H9 (cell line): ENCODE results near the gene CCL13. TPM values are rescaled to one million over a fixed set of nuclear protein-coding genes. Genes with fewer than 3 reads are reported as not detected.
A peak's percentile ranks its signal among the peaks of the same experiment; 100 is the strongest.

Source experiments
- DNase-seq: peaks from one replicate; pipeline ENCODE4 v3.0.0-alpha.2; 2017
- H2AFZ ChIP-seq: one replicate; pipeline ENCODE4 v1.6.1; 2013; ENCODE audit warnings: mild to moderate bottlenecking, low read length, control low read depth, moderate library complexity
- H2AK5ac ChIP-seq: 2 replicates; pipeline ENCODE4 v1.6.1; 2013; ENCODE audit warnings: low read length, control low read depth, mixed read lengths; ENCODE audit not compliant: insufficient read length
- H2BK120ac ChIP-seq: one replicate; pipeline ENCODE4 v1.6.1; 2013; ENCODE audit warnings: low read depth, mild to moderate bottlenecking, low read length, control low read depth, inconsistent platforms; ENCODE audit not compliant: poor library complexity, severe bottlenecking
- H2BK12ac ChIP-seq: 2 replicates; pipeline ENCODE4 v1.6.1; 2013; ENCODE audit warnings: low read length, control low read depth, mixed read lengths, low read depth; ENCODE audit not compliant: insufficient read length
- H2BK15ac ChIP-seq: 2 replicates; pipeline ENCODE4 v1.6.1; 2013; ENCODE audit warnings: low read depth, low read length, control low read depth
- H2BK20ac ChIP-seq: one replicate; pipeline ENCODE4 v1.6.1; 2013; ENCODE audit warnings: low read depth, mild to moderate bottlenecking, low read length, control low read depth, inconsistent platforms; ENCODE audit not compliant: poor library complexity, severe bottlenecking
- H2BK5ac ChIP-seq: 2 replicates; pipeline ENCODE4 v1.6.1; 2013; ENCODE audit warnings: low read length, control low read depth, mixed read lengths; ENCODE audit not compliant: insufficient read length
- H3K14ac ChIP-seq: 2 replicates; pipeline ENCODE4 v1.6.1; 2013; ENCODE audit warnings: low read length, control low read depth; ENCODE audit not compliant: insufficient read depth
- H3K18ac ChIP-seq: 2 replicates; pipeline ENCODE4 v1.6.1; 2013; ENCODE audit warnings: low read depth, mild to moderate bottlenecking, mixed read lengths, low read length, control low read depth; ENCODE audit not compliant: insufficient read length
- H3K23ac ChIP-seq: 2 replicates; pipeline ENCODE4 v1.6.1; 2013; ENCODE audit warnings: low read length, control low read depth, mixed read lengths, low read depth; ENCODE audit not compliant: insufficient read length
- H3K23me2 ChIP-seq: 2 replicates; pipeline ENCODE4 v1.6.1; 2013; ENCODE audit warnings: low read depth, mild to moderate bottlenecking, mixed read lengths, low read length, control low read depth; ENCODE audit not compliant: insufficient read length, poor library complexity, severe bottlenecking
- H3K27ac ChIP-seq: 2 replicates; pipeline ENCODE4 v1.5.1; 2013; ENCODE audit warnings: low read length, control low read depth, mixed read lengths, low read depth; ENCODE audit not compliant: insufficient read length
- H3K27me3 ChIP-seq: 2 replicates; pipeline ENCODE4 v1.6.1; 2013; ENCODE audit warnings: low read length, control low read depth, inconsistent platforms; ENCODE audit not compliant: insufficient read depth
- H3K4ac ChIP-seq: 2 replicates; pipeline ENCODE4 v1.6.1; 2013; ENCODE audit warnings: low read depth, mild to moderate bottlenecking, control low read depth, inconsistent platforms, low read length, moderate library complexity
- H3K4me1 ChIP-seq: 2 replicates; pipeline ENCODE4 v1.6.1; 2013; ENCODE audit warnings: low read length, control low read depth, inconsistent platforms; ENCODE audit not compliant: insufficient read depth
- H3K4me2 ChIP-seq: 2 replicates; pipeline ENCODE4 v1.6.1; 2013; ENCODE audit warnings: low read length, control low read depth, mixed read lengths; ENCODE audit not compliant: insufficient read length, insufficient read depth
- H3K56ac ChIP-seq: 2 replicates; pipeline ENCODE4 v1.6.1; 2013; ENCODE audit warnings: low read depth, mild to moderate bottlenecking, mixed read lengths, low read length, control low read depth; ENCODE audit not compliant: insufficient read length
- H3K79me1 ChIP-seq: 2 replicates; pipeline ENCODE4 v1.6.1; 2013; ENCODE audit warnings: low read depth, mild to moderate bottlenecking, moderate library complexity, low read length, control low read depth, inconsistent platforms; ENCODE audit not compliant: insufficient read depth, poor library complexity, severe bottlenecking
- H3K79me2 ChIP-seq: 2 replicates; pipeline ENCODE4 v1.6.1; 2013; ENCODE audit warnings: low read length, control low read depth, inconsistent platforms; ENCODE audit not compliant: insufficient read depth
- H3K9ac ChIP-seq: 2 replicates; pipeline ENCODE4 v1.6.1; 2013; ENCODE audit warnings: low read length, control low read depth, mixed read lengths; ENCODE audit not compliant: insufficient read length; ENCODE audit errors: extremely low read depth
- H3K9me3 ChIP-seq: one replicate; pipeline ENCODE4 v1.6.1; 2013; ENCODE audit warnings: low read depth, low read length, inconsistent platforms; ENCODE audit not compliant: control insufficient read depth
- H3T11ph ChIP-seq: one replicate; pipeline ENCODE4 v1.6.1; 2013; ENCODE audit warnings: mild to moderate bottlenecking, low read length, control low read depth, inconsistent platforms
- H4K20me1 ChIP-seq: one replicate; pipeline ENCODE4 v1.6.1; 2013; ENCODE audit not compliant: control insufficient read depth, insufficient read length, insufficient read depth
- H4K5ac ChIP-seq: 2 replicates; pipeline ENCODE4 v1.6.1; 2013; ENCODE audit warnings: low read depth, mild to moderate bottlenecking, mixed read lengths, low read length, control low read depth; ENCODE audit not compliant: insufficient read length
- H4K8ac ChIP-seq: replicated peaks from 2 replicates; pipeline ENCODE4 v1.6.1; 2013; ENCODE audit warnings: low read length, control low read depth, mixed read lengths, low read depth; ENCODE audit not compliant: insufficient read length
- H4K91ac ChIP-seq: 2 replicates; pipeline ENCODE4 v1.6.1; 2013; ENCODE audit warnings: low read depth, mild to moderate bottlenecking, moderate library complexity, mixed read lengths, low read length, control low read depth; ENCODE audit not compliant: insufficient read length
- H3K27ac Mint-ChIP-seq, 3 experiments: 2 replicates in 2 of 3; 3 replicates in 1 of 3; pipeline ENCODE4 v1.8.0; 2020 to 2021; ENCODE audit warnings: mixed read lengths in 3 of 3, mild to moderate bottlenecking in 1 of 3, moderate library complexity in 1 of 3
- H3K27me3 Mint-ChIP-seq: 2 replicates; pipeline ENCODE4 v1.8.0; 2021; ENCODE audit warnings: low read depth, mild to moderate bottlenecking, moderate library complexity, mixed read lengths
- H3K36me3 Mint-ChIP-seq, 3 experiments: 2 replicates in 2 of 3; 3 replicates in 1 of 3; pipeline ENCODE4 v1.8.0; 2020 to 2021; ENCODE audit warnings: low read depth in 3 of 3, mixed read lengths in 3 of 3; ENCODE audit not compliant: insufficient read depth in 1 of 3
- H3K4me1 Mint-ChIP-seq, 2 experiments: 2 replicates each; pipeline ENCODE4 v1.8.0; 2020; ENCODE audit warnings: mixed read lengths in 2 of 2
- H3K4me3 Mint-ChIP-seq, 2 experiments: 2 replicates in 1 of 2; 3 replicates in 1 of 2; pipeline ENCODE4 v1.8.0; 2020 to 2021; ENCODE audit warnings: mild to moderate bottlenecking in 2 of 2, mixed read lengths in 2 of 2, moderate library complexity in 1 of 2
- H3K9me3 Mint-ChIP-seq, 2 experiments: 2 replicates in 1 of 2; 3 replicates in 1 of 2; pipeline ENCODE4 v1.8.0; 2020; ENCODE audit warnings: mild to moderate bottlenecking in 2 of 2, mixed read lengths in 2 of 2, moderate library complexity in 1 of 2
- WGBS: extraction: QIAGEN DNeasy Blood & Tissue Kit; methylation state at CpG from one replicate; pipeline ENCODE4 v1.1.7; 2013; ENCODE audit warnings: missing lambda C conversion rate, low lambda C conversion rate, mixed read lengths; ENCODE audit not compliant: insufficient read length; ENCODE audit errors: extremely low coverage; 5-methylcytosine and 5-hydroxymethylcytosine counted together
- total RNA-seq: library from RNA; stranded (reverse); gene quantifications from 2 replicates; pipeline ENCODE4 v1.2.1, GENCODE V29; 2021
- TF ChIP-seq, protein P1 (sequence below): fragments of 200-600 bp; sonication (generic); conservative IDR thresholded peaks from 3 replicates; pipeline ENCODE4 v1.8.0; 2021; ENCODE audit warnings: antibody characterized with exemption, mild to moderate bottlenecking

The CCL13 gene
- total RNA-seq, 1 experiment from 2014 or later: not detected

DNA sequence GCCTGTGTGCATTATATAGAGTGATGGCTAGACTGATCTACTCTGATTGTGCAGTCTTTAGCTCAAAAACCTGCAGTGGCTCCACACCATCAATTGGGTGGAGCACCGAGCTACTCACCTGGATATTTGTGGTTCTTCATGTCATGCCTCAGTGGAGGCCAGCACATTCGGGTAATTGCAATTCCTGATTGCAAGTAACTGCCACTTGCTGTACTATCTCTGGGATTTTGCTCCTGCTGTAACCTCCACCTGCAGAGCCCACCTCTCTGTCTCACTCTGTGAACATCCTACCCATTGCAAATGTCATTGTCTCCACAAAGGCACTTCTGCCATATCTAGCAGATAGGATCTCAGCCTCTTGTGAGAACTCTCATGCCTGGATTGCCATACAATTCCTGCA, 8.5 kb downstream of the CCL13 start:
- peaks cover 6 to 15% of the 10 kb centered on the region in 2 experiments; a peak in 3 of 4 replicates for H3K4me1 Mint-ChIP-seq
- H4K20me1 ChIP-seq: no peaks in the 10 kb centered on the region
- H2BK5ac ChIP-seq: no peak overlapping the region
- H3K4me1 ChIP-seq: no peaks in the 10 kb centered on the region
- WGBS: no CpG with 5 or more reads among the region's 2 CpGs
- H3K27me3 Mint-ChIP-seq: peaks cover 21% of the 10 kb centered on the region
- no peak overlapping the region for H3K4me3 Mint-ChIP-seq
- no peak overlapping the region for H2BK15ac ChIP-seq
- no peaks in the 10 kb centered on the region for H3K27me3 ChIP-seq
- no peak overlapping the region for H3K14ac ChIP-seq
- H2BK20ac ChIP-seq: no peak overlapping the region
- H3K4me2 ChIP-seq: no peak overlapping the region
- H2BK120ac ChIP-seq: no peak overlapping the region
- H3K79me2 ChIP-seq: no peaks in the 10 kb centered on the region
- no peak overlapping the region for H3K18ac ChIP-seq
- TF ChIP-seq, protein P1, sequence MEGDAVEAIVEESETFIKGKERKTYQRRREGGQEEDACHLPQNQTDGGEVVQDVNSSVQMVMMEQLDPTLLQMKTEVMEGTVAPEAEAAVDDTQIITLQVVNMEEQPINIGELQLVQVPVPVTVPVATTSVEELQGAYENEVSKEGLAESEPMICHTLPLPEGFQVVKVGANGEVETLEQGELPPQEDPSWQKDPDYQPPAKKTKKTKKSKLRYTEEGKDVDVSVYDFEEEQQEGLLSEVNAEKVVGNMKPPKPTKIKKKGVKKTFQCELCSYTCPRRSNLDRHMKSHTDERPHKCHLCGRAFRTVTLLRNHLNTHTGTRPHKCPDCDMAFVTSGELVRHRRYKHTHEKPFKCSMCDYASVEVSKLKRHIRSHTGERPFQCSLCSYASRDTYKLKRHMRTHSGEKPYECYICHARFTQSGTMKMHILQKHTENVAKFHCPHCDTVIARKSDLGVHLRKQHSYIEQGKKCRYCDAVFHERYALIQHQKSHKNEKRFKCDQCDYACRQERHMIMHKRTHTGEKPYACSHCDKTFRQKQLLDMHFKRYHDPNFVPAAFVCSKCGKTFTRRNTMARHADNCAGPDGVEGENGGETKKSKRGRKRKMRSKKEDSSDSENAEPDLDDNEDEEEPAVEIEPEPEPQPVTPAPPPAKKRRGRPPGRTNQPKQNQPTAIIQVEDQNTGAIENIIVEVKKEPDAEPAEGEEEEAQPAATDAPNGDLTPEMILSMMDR: no peak
- no peak overlapping the region for H2AFZ ChIP-seq
- H3K79me1 ChIP-seq: no peaks in the 10 kb centered on the region
- no peak overlapping the region for H3K27ac ChIP-seq
- peak; percentile 13 for DNase-seq
- no peak overlapping the region for H4K91ac ChIP-seq
- H3K27ac Mint-ChIP-seq: no peak overlapping the region
- no peak overlapping the region for H3K23ac ChIP-seq
- no peaks in the 10 kb centered on the region for H3K23me2 ChIP-seq
- no peak overlapping the region for H3K9ac ChIP-seq
- no peak overlapping the region for H2BK12ac ChIP-seq
- H3K4ac ChIP-seq: no peak overlapping the region
- H3K56ac ChIP-seq: no peak overlapping the region
- no peak overlapping the region for H2AK5ac ChIP-seq
- no peaks in the 10 kb centered on the region for H3K36me3 Mint-ChIP-seq
- H3K9me3 Mint-ChIP-seq: no peaks in the 10 kb centered on the region
- H4K8ac ChIP-seq: no peak overlapping the region
- no peak overlapping the region for H3T11ph ChIP-seq
- no peaks in the 10 kb centered on the region for H3K9me3 ChIP-seq
- H4K5ac ChIP-seq: no peak overlapping the region
